Loucy (cell line): ENCODE measurements around the gene ORAI3.

Experiments used
- H2AFZ ChIP-seq: fragments of 200-600 bp; sonication (generic); 2 replicates; pipeline ENCODE4 v1.6.0; 2016; ENCODE audit warnings: antibody characterized with exemption, mild to moderate bottlenecking, low read length, moderate library complexity
- H3F3A ChIP-seq: fragments of 200-600 bp; 2 replicates; pipeline ENCODE4 v1.6.0; 2016; ENCODE audit warnings: antibody characterized with exemption, low read depth, mild to moderate bottlenecking
- H3K27me3 ChIP-seq: fragments of 200-600 bp; sonication (generic); 2 replicates; pipeline ENCODE4 v1.6.1; 2014; ENCODE audit warnings: low read length, mild to moderate bottlenecking; ENCODE audit not compliant: insufficient read depth, poor library complexity, severe bottlenecking
- H3K36me3 ChIP-seq: fragments of 200-600 bp; sonication (generic); 2 replicates; pipeline ENCODE4 v1.6.1; 2016; ENCODE audit warnings: low read length; ENCODE audit not compliant: insufficient read depth
- H3K4me1 ChIP-seq: fragments of 200-600 bp; sonication (generic); 2 replicates; pipeline ENCODE4 v1.5.1; 2014; ENCODE audit warnings: low read length, mild to moderate bottlenecking; ENCODE audit not compliant: insufficient read depth, poor library complexity, severe bottlenecking
- H3K4me2 ChIP-seq: fragments of 200-600 bp; sonication (generic); 2 replicates; pipeline ENCODE4 v1.6.0; 2014; ENCODE audit warnings: antibody characterized with exemption, low read length, low read depth, mild to moderate bottlenecking; ENCODE audit not compliant: poor library complexity, severe bottlenecking
- H3K4me3 ChIP-seq: fragments of 200-600 bp; sonication (generic); 2 replicates; pipeline ENCODE4 v1.5.1; 2014; ENCODE audit warnings: low read length, mild to moderate bottlenecking, mixed read lengths; ENCODE audit not compliant: poor library complexity, severe bottlenecking
- H3K79me2 ChIP-seq: fragments of 200-600 bp; sonication (generic); 2 replicates; pipeline ENCODE4 v1.6.1; 2014; ENCODE audit warnings: low read length; ENCODE audit not compliant: insufficient read depth
- H3K9ac ChIP-seq: fragments of 200-600 bp; sonication (generic); 2 replicates; pipeline ENCODE4 v1.6.0; 2014; ENCODE audit warnings: mild to moderate bottlenecking, low read depth, low read length, moderate library complexity; ENCODE audit not compliant: poor library complexity, severe bottlenecking
- H3K9me2 ChIP-seq: fragments of 200-600 bp; sonication (generic); replicated peaks from 2 replicates; pipeline ENCODE4 v1.6.1; 2016; ENCODE audit warnings: low read depth, low read length, mixed read lengths
- H3K9me3 ChIP-seq: fragments of 200-600 bp; sonication (generic); 2 replicates; pipeline ENCODE4 v1.6.1; 2014; ENCODE audit warnings: mild to moderate bottlenecking, antibody characterized with exemption, low read length, low read depth; ENCODE audit not compliant: insufficient read depth
- H4K20me1 ChIP-seq: fragments of 200-600 bp; sonication (generic); 2 replicates; pipeline ENCODE4 v1.6.0; 2014; ENCODE audit warnings: antibody characterized with exemption, low read length, mild to moderate bottlenecking; ENCODE audit not compliant: insufficient read depth, poor library complexity, severe bottlenecking
- CTCF ChIP-seq: fragments of 200-600 bp; sonication (generic); conservative IDR thresholded peaks from 2 replicates; pipeline ENCODE4 v1.5.1; 2014; ENCODE audit warnings: mild to moderate bottlenecking, antibody characterized with exemption, low read length
- EZH2phosphoT487 ChIP-seq: fragments of 200-600 bp; IDR thresholded peaks from 2 replicates; pipeline ENCODE4 v1.6.1; 2018; ENCODE audit warnings: antibody characterized with exemption, mild to moderate bottlenecking, moderate library complexity, borderline replicate concordance

ORAI3 gene

GRCh38 chr16:30957456-30958174, 8.7 kb downstream of the ORAI3 start, which contains the start of gene SETD1A:
TSS of gene SETD1A (plus strand) at chr16:30957754. CDS start at chr16:30958732, 978 bp downstream.
- peaks cover 22% of the 10 kb centered on the region; the same call in 1 of the 2 replicates for H3K36me3 ChIP-seq
- H3K9me3 ChIP-seq: no peaks in the 10 kb centered on the region
- H3K4me1 ChIP-seq: peaks cover 24% of the 10 kb centered on the region
- H3K4me2 ChIP-seq: peak within 1 kb of the TSS; percentile 99
- H3F3A ChIP-seq: 0 out of 2 replicates have a peak, but pooled peaks cover 6% of the 10 kb centered on the region
- TF ChIP-seq CTCF: no peak
- no peak for TF ChIP-seq EZH2phosphoT487
- peak within 1 kb of the TSS; percentile 95 for H3K4me3 ChIP-seq
- no peaks in the 10 kb centered on the region for H3K9me2 ChIP-seq
- H2AFZ ChIP-seq: peak within 1 kb of the TSS; percentile 100
- H3K79me2 ChIP-seq: peaks cover 35% of the 10 kb centered on the region
- H3K9ac ChIP-seq: peak within 1 kb of the TSS; percentile 97
- H3K27me3 ChIP-seq: no peaks in the 10 kb centered on the region
- peaks cover 20% of the 10 kb centered on the region for H4K20me1 ChIP-seq

GRCh38 chr16:30958175-30959079, 9.6 kb downstream of the ORAI3 start:
- Histone ChIP-seq H3K9me2 (no peaks in the 10 kb centered on the region), H3K4me2 (peak overlapping the region; percentile 99), H4K20me1 (peaks cover 20% of the 10 kb centered on the region), H3K9ac (peak overlapping the region; percentile 97), H3K27me3 (no peaks in the 10 kb centered on the region), H3K4me1 (peaks cover 21% of the 10 kb centered on the region), H2AFZ (no peak overlapping the region), H3K36me3 (peaks cover 30% of the 10 kb centered on the region; the same call in 1 of the 2 replicates), H3K79me2 (peaks cover 32% of the 10 kb centered on the region), H3F3A (0 out of 2 replicates have a peak, but pooled peaks cover 6% of the 10 kb centered on the region), H3K9me3 (no peaks in the 10 kb centered on the region), H3K4me3 (peak overlapping the region; percentile 95)
- no peak for TF ChIP-seq CTCF
- TF ChIP-seq EZH2phosphoT487: no peak

GRCh38 chr16:30961384-30961783, 12.5 kb downstream of the ORAI3 start:
- Histone ChIP-seq H3K9ac (no peak overlapping the region), H3K9me3 (no peaks in the 10 kb centered on the region), H3K36me3 (peaks cover 58% of the 10 kb centered on the region; the same call in 1 of the 2 replicates)

More at GRCh38 chr16:30961384-30961783, 12.5 kb downstream of the ORAI3 start:
- TF ChIP-seq CTCF (no peak), EZH2phosphoT487 (no peak)
- no peaks in the 10 kb centered on the region for H3K27me3 ChIP-seq
- peaks cover 20% of the 10 kb centered on the region for H4K20me1 ChIP-seq
- no peaks in the 10 kb centered on the region for H3K9me2 ChIP-seq
- no peak overlapping the region for H3K4me3 ChIP-seq
- no peak overlapping the region for H3K4me2 ChIP-seq
- peaks cover 18% of the 10 kb centered on the region for H3K4me1 ChIP-seq
- peaks cover 32% of the 10 kb centered on the region for H3K79me2 ChIP-seq
- no peaks in the 10 kb centered on the region for H3F3A ChIP-seq
- H2AFZ ChIP-seq: no peak overlapping the region
